Mononuclear cell (primary cell): ENCODE data around the gene RAD51B. TPM values are rescaled to one million over a fixed set of nuclear protein-coding genes. Genes with fewer than 3 reads are reported as not detected.

Source experiments
- H3K27me3 ChIP-seq: 2 replicates; pipeline ENCODE4 v1.6.0; 2011; ENCODE audit warnings: low read length, control low read depth; ENCODE audit not compliant: insufficient read depth
- H3K4me1 ChIP-seq: 2 replicates; pipeline ENCODE4 v1.5.1; 2011; ENCODE audit warnings: mild to moderate bottlenecking, low read length, control low read depth; ENCODE audit not compliant: insufficient read depth
- H3K4me3 ChIP-seq: 2 replicates; pipeline ENCODE4 v1.5.1; 2011; ENCODE audit warnings: mild to moderate bottlenecking, low read length, moderate library complexity
- H3K9me3 ChIP-seq: 2 replicates; pipeline ENCODE4 v1.5.1; 2011; ENCODE audit warnings: low read depth, mild to moderate bottlenecking, control low read depth, low read length
- total RNA-seq: library from RNA; depleted of rRNA; stranded (reverse); fragments of >200 nt; gene quantifications from one replicate; pipeline ENCODE4 v1.2.3, GENCODE V29; 2012

The RAD51B gene
- total RNA-seq, 1 donor: 21.4 TPM

DNA sequence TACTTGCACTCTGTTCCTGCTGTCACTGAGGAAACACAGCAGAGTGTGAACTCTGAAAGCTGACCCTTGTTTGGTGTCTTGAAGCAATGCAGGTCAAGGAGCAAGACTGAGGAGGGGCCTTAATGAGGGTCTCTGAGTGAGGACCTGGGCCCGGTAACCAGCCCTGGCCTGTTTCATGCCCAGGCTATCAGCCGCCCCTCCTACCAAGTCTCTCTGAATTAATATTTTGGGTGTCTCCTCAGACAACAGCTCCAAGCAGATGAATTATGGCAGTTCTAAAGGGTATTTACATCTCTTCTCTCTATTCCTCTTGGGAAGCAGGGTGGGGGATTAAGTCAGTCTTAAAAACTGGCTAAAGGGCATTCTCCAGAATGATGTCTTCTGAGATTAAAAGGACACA lies 578.8 kb downstream of the RAD51B start:
- Histone ChIP-seq H3K4me1 (peaks cover 71% of the 10 kb centered on the region), H3K9me3 (no peaks in the 10 kb centered on the region), H3K27me3 (no peaks in the 10 kb centered on the region), H3K4me3 (no peak overlapping the region)

DNA sequence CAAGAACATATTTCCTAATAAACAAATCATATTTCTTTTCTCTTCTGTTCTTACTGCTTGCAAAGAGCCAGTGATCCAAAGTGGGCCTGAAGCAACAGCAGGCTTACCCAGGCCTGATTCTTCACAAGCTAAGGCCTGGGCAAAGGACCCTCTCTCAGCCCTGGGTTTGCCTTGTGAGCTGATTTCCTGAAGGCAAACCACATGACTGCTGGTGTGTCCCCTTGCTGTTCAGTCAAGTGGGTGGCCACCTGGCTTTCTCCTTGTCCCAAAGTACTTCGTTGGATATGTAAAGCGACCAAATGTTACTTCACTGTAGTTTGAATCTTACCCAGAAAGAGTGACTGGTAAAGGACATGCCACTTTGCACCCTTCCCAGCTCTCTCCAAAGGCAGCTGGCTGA lies 580.4 kb downstream of the RAD51B start:
- Histone ChIP-seq H3K9me3 (no peaks in the 10 kb centered on the region), H3K4me3 (no peak overlapping the region), H3K27me3 (no peaks in the 10 kb centered on the region), H3K4me1 (peaks cover 67% of the 10 kb centered on the region)

DNA sequence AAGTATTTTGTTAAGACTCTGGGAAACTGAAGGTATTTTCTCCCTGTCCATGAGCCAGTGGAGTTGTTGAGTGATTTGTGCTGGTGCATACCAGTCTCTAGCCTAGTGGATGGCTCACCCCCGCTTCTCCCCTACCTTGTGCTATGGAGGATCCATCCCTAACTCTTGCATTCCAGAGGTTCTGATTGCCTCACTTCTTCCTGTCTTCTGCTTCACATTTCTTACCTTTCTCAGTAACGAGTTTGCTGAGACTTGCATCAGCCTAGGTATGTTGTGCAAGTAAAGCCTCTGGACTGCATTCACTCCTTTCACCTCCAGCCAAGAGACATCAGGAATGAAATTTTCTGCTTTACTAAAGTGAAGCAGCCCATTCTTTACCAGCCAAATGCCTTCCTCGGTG lies 581.7 kb downstream of the RAD51B start:
- Histone ChIP-seq H3K9me3 (no peaks in the 10 kb centered on the region), H3K4me3 (no peak overlapping the region), H3K27me3 (no peaks in the 10 kb centered on the region), H3K4me1 (peaks cover 69% of the 10 kb centered on the region)

DNA sequence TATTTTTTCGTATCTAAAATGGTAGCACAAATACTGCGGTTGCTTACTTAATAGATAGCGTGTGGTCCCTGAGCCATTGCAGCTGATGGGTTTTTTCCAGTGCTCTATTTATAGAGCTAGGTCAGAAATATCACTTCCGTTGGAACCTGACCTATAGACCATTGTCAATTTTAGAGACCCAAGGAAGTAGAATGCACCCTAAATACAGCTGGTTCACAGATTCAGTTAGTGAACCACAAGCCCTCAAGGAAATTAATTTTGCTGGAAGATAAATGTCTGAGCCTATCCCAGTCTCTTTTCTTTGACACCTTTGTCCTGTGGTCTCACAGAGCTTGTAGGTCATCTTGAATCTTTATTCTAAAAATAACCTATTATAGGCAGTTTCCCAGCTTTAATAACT lies 582.3 kb downstream of the RAD51B start:
- H3K9me3 ChIP-seq: no peaks in the 10 kb centered on the region
- H3K4me3 ChIP-seq: no peak overlapping the region
- H3K27me3 ChIP-seq: no peaks in the 10 kb centered on the region
- H3K4me1 ChIP-seq: peaks cover 66% of the 10 kb centered on the region

DNA sequence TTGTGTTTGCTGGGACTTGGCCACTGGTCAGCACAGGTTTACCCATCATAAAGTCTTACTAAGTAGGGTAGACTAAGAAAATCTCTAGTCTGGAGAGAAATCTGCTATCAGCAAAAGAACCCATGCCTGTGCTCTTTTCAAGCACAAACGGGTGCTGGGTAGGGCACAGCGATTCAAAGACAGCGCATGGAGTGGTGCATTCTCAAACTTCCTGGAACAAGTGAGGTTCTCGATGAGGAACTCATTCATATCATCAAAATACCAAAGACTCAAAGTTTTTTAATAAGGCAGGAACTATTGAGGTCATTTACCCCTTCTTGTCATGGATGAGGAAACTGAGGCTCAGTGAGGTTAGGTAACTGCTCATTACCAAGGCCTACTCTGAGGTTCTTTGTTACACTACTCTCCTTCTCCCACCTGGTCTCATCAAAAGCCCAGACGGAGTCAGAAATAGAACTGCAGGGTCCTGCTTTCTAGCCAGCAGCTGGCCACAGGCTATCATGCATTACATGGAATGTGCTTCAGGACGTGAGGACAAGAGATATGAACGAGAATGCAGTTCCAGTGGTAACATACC lies 583.0 kb downstream of the RAD51B start:
- Histone ChIP-seq H3K27me3 (no peaks in the 10 kb centered on the region), H3K9me3 (no peaks in the 10 kb centered on the region), H3K4me1 (peaks cover 60% of the 10 kb centered on the region), H3K4me3 (no peak overlapping the region)

DNA sequence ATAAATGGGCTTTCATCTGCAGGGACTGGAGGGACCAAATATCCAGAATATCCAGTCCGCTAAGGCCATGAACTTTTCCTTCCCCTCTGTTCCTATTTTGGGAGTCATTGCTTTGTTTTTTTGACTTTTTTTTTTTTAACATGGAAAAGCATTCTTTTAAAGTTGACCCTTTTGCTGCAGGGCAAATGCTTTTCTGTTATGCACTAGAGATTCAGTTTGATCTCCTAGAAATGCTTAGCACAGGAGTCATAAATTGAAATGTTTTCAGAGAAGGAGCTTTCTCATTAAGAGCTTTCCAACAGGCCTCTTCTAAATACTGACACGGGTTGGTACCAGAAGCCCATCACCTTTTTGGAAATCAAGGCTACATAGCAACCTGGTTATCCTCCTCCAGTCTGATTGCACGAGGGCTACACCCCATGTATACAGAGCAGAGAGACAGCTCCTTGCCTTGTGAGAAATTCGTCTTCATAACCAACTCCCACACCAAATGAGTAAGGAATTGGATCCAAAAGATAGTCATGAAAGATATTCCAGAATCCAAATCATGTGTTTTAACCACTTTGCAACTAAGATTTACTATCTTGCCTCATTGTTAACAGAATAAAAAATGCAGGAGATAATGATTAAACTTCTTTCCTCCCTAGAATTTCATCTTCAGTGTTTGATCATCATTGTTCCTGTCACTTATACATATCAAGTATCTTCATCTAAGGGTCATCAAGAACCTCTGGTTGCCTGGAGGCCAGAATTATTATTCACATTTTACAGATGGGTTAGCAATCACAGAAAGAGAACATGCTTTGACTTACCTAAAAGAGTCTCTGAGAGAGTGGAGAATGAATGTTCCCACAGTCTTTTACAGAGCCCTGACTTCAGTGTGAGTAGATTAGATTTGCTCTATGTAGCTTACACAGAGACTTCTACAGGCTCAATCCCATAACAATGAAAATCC lies 583.9 kb downstream of the RAD51B start:
- peaks cover 60% of the 10 kb centered on the region for H3K4me1 ChIP-seq
- H3K4me3 ChIP-seq: no peak overlapping the region
- no peaks in the 10 kb centered on the region for H3K27me3 ChIP-seq
- H3K9me3 ChIP-seq: no peaks in the 10 kb centered on the region

DNA sequence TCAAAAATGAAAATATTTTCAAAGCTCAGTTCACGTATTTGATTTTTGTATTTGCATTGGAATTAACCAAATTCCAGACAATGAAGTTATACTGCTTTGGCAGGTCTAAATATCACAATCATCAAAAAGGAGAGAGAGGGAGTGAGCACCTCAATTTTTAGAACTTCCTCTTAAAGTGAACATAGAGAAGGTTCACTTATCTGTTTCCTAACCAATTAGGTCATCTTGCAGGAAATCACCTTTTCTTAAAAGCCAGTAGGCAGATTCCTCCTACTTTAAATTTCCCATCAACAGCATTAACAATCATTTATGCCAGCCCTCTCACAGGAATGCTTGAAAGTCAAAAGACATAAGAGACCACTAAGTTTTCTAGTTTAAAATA lies 584.6 kb downstream of the RAD51B start:
- Histone ChIP-seq H3K4me1 (peaks cover 61% of the 10 kb centered on the region), H3K9me3 (no peaks in the 10 kb centered on the region), H3K4me3 (no peak overlapping the region), H3K27me3 (no peaks in the 10 kb centered on the region)

DNA sequence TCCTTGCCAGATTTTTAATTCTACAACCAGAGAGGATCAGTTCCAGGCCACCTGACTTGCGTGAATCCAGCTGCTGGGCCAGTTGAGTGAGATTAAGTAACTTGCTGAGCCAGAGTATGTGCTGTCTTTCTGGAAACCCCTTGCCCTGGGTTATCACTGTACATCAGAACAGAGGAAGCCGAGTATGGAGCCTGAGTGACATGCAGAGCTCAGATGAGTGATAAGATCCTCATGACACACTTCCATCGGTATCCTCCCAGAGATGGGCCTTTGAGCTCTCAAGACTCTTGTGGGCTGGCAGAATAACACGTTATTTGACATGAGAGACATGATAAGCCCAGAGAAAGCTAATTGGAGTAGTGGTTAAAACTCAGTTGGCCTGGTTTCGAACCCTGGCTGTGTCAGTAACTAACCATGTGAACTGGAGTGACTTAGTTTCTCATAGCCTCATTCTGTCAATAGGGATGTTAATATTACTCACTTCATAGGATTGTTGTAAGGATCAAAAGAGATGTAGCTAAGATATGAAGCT lies 585.1 kb downstream of the RAD51B start:
- no peak overlapping the region for H3K4me3 ChIP-seq
- H3K4me1 ChIP-seq: peaks cover 66% of the 10 kb centered on the region
- no peaks in the 10 kb centered on the region for H3K27me3 ChIP-seq
- no peaks in the 10 kb centered on the region for H3K9me3 ChIP-seq

DNA sequence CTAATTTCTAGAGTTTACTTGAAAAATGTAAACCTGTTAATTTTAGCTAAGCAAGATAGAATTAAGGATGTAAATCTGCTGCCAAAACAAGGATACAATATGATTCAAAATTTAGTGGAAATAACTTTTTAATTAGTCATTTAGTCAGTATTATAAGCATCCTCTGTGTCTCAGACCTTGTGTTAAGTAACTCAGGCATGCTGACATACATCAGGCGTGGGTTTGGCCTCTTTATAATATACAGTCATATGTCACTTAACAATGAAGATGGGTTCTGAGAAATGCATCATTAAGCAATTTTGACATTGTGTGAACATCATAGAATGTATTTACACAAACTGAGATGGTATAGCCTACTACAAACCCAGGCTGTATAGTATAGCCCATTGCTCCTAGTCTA lies 586.4 kb downstream of the RAD51B start:
- H3K27me3 ChIP-seq: no peaks in the 10 kb centered on the region
- peaks cover 59% of the 10 kb centered on the region for H3K4me1 ChIP-seq
- H3K4me3 ChIP-seq: no peak overlapping the region
- H3K9me3 ChIP-seq: no peaks in the 10 kb centered on the region

DNA sequence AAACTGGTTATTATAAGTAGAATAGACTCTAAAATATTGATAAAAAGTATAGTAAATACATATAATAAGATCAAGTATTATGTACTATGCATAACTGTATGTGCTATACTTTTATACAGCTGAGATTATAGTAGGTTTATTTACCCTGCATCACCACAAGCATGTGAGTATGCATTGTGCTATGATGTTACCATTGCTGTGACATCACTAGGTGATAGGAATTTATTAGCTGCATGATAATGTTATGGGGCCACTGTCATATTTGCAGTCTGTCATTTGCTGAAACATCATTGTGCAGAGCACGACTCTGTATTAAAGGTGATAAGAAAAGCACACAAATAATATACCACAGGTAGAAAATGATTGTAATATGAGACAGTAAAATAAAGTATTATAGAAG lies 587.7 kb downstream of the RAD51B start:
- peaks cover 49% of the 10 kb centered on the region for H3K4me1 ChIP-seq
- no peak overlapping the region for H3K4me3 ChIP-seq
- H3K27me3 ChIP-seq: no peaks in the 10 kb centered on the region
- no peaks in the 10 kb centered on the region for H3K9me3 ChIP-seq

DNA sequence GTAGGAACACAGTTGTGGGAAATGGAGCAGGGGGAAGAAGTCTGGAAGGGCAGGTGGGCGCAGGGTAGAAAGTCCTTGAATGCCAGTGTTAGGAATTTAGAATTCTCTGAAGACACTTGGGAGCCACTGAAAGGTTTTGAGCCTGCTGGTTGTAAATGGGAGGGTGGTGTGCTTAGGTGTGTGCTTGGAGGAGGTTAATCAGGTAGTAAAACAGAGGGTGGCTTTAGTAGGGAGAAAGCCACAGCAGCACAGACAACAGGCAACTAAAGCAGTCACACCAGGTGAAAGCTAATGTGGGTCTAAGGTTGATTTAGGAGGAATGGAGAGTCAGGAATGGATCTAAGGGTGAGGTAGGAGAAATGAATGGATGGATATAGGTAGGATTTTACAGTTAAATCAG lies 588.2 kb downstream of the RAD51B start:
- Histone ChIP-seq H3K27me3 (no peaks in the 10 kb centered on the region), H3K9me3 (no peaks in the 10 kb centered on the region), H3K4me3 (no peak overlapping the region), H3K4me1 (peaks cover 43% of the 10 kb centered on the region)

DNA sequence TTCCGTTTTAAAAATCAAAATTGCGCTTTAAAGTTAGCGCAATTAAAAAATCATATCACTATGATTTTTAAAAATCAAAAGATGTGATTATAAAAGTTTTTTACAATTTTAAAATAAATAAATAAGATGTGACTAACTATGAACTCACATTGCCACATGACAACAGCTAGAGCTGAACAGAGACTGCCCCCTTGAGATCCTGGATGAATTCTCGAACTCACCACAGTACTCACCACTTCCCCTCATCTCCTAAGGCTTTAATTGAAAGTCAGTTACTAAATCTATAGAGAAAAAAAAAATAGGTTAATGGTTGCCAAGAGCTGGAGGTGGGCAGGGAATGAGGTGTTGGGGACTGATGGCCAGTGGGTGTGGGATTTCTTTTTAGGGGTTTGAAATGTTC lies 589.1 kb downstream of the RAD51B start:
- Histone ChIP-seq H3K27me3 (no peaks in the 10 kb centered on the region), H3K9me3 (no peaks in the 10 kb centered on the region), H3K4me1 (peaks cover 37% of the 10 kb centered on the region), H3K4me3 (no peak overlapping the region)

DNA sequence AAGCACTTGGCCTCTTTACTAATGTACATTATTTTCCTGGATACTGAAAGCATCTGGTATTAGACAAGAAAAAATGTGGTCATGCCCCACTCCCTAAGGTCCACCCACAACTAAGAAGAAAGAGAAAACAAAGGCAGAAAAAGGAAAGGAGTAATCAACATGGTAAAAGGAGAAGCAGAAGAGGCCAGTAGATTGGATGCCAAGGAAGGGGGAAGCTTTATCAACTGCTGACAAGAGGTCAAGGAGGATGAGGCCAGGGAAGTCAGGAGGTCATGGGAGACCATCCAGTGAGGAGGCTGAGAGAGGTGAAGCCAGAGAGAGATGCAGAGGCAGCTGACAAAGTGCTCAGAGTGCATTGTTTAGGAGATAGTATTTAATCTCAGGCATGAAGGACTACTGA lies 589.8 kb downstream of the RAD51B start:
- Histone ChIP-seq H3K4me1 (peaks cover 34% of the 10 kb centered on the region), H3K27me3 (no peaks in the 10 kb centered on the region), H3K4me3 (no peak overlapping the region), H3K9me3 (no peaks in the 10 kb centered on the region)

DNA sequence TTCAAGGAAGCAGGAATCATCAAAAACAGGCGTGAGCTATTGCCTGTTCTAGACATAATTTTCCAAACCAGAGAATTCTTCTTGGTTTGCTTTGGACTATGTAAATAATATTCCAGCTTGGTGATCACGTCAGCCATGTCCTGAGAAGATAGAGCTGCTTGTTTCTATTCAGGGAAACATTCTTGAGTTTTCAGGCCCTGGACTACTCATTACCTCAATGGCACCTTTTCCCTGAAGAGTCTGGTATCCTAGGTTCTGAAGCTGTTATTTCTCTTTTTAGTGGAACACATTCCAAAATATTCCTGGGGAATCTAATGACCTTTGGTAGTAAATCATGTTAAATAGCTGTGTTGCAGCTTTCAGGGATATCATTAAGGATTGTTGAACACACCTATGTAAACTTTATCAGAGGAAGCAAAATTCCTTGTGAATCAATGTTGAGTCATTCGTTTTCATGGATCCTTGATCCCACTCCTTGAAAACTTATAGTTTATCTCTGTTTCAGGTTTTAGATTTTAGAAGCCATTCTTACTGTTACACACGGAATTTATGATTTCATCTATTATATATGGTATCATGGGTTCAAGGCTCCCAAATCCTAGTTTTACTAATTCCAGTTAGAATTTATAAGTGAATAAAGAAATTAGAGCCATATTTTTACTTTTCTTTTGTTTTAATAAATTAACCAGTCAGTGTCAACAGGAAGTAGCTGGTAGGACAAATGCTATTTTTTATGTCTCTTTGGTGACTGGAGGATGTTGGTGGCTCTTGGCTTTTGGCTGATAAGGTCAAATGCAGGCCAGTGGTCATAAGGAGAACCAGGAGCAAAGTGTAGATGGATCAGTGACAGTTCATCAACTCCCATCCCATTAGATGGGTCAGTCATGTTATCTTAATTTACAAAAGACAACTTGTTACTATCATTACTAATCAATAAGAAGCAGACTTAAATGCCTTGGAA lies 593.2 kb downstream of the RAD51B start:
- no peaks in the 10 kb centered on the region for H3K9me3 ChIP-seq
- H3K27me3 ChIP-seq: no peaks in the 10 kb centered on the region
- peaks cover 23% of the 10 kb centered on the region for H3K4me1 ChIP-seq
- no peak overlapping the region for H3K4me3 ChIP-seq

DNA sequence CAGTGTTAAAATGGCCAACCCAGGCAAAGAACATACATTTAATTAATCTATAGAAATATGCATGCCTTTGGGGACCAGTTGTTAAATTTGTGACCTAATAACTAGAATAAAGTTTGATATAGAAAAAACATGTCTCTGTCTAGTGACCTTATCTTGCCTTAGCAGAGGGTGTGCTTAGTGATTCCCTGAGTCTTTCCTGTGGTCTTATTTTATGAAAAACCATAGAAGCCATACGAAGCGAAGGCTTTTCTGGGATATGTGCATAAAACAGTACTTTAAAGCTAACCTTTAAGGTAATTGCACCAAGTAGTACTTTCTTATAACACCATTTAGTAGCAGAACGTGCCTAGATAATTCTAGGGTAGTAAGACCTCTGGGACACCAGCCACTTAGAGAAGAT lies 593.9 kb downstream of the RAD51B start:
- no peaks in the 10 kb centered on the region for H3K27me3 ChIP-seq
- no peaks in the 10 kb centered on the region for H3K9me3 ChIP-seq
- peaks cover 16% of the 10 kb centered on the region for H3K4me1 ChIP-seq
- H3K4me3 ChIP-seq: no peak overlapping the region
